K562 (cell line): Measurements from ENCODE around the gene CCND3. TPM values are rescaled to one million over a fixed set of nuclear protein-coding genes. Genes with fewer than 3 reads are reported as not detected.

ENCODE experiments used
- ATAC-seq: fragments of 200-7000 bp; cut with Tn5 transposase; 3 replicates; pipeline ENCODE4 v1.9.1; 2020; ENCODE audit warnings: moderate library complexity
- BruUV-seq: library from RNA; stranded (reverse); fragments of 400-500 nt; replicated peaks from 2 replicates; lab custom pipeline; 2021; lab: Mats Ljungman, UMichigan
- CTCF ChIA-PET: fragments of 300-600 bp; formaldehyde crosslinking; extraction: SDS; loops from one replicate; lab custom pipeline; 2021; ENCODE audit warnings: low intra/inter-chr PET ratio; lab: Yijun Ruan, JAX
- POLR2A ChIA-PET: fragments of 300-600, 350-650 bp; sonication (Branson Sonifier 250); formaldehyde crosslinking; extraction: SDS; loops from one replicate; lab custom pipeline; 2021; ENCODE audit warnings: antibody characterized with exemption, inconsistent platforms; lab: Yijun Ruan, JAX
- DNase-seq, 4 experiments: peaks; one replicate each; pipeline versions ENCODE4 v3.0.0 to v3.0.0-alpha.2; 2011 to 2018; ENCODE audit warnings: low spot score in 3 of 4, mixed read lengths in 3 of 4; ENCODE audit errors: extremely low read depth in 1 of 4
- FAIRE-seq: peaks from 2 replicates; lab custom pipeline; 2011; peaks lifted over from hg19 to GRCh38; lab: Jason Lieb, UNC
- H2AFZ ChIP-seq: 2 replicates; pipeline ENCODE4 v1.6.0; 2011; ENCODE audit warnings: low read depth, low read length, control low read depth, inconsistent platforms
- H3K27ac ChIP-seq: fragments of 200-600 bp; 3 replicates; pipeline ENCODE4 v1.8.0; 2011; ENCODE audit warnings: low read depth, mild to moderate bottlenecking, control low read depth, inconsistent platforms, low read length, moderate library complexity, mixed read lengths; ENCODE audit errors: extremely low read depth
- H3K27me3 ChIP-seq, 2 experiments: fragments of 300-600 bp in 1 of 2; 2 replicates in 1 of 2; 3 replicates in 1 of 2; pipeline versions ENCODE4 v1.6.0 to v1.8.0; 2011; ENCODE audit warnings: inconsistent platforms in 2 of 2, low read length in 2 of 2, mild to moderate bottlenecking in 1 of 2, mixed read lengths in 1 of 2, moderate library complexity in 1 of 2; ENCODE audit not compliant: control insufficient read depth in 2 of 2, insufficient read depth in 2 of 2
- H3K36me3 ChIP-seq: fragments of 300-600 bp; 3 replicates; pipeline ENCODE4 v1.8.0; 2011; ENCODE audit warnings: mild to moderate bottlenecking, low read length, inconsistent platforms; ENCODE audit not compliant: control insufficient read depth, insufficient read depth
- H3K4me1 ChIP-seq, 2 experiments: fragments of 200-600 bp in 1 of 2; replicated peaks in 1 of 2; 2 replicates in 1 of 2; 3 replicates in 1 of 2; pipeline versions ENCODE4 v1.5.1 to v1.8.0; 2011; ENCODE audit warnings: inconsistent platforms in 2 of 2, low read length in 2 of 2, mild to moderate bottlenecking in 1 of 2, mixed read lengths in 1 of 2, moderate library complexity in 1 of 2; ENCODE audit not compliant: control insufficient read depth in 2 of 2, insufficient read depth in 2 of 2
- H3K4me2 ChIP-seq: 2 replicates; pipeline ENCODE4 v1.6.1; 2011; ENCODE audit warnings: low read length, control low read depth, inconsistent platforms, mixed read lengths; ENCODE audit not compliant: insufficient read depth
- H3K4me3 ChIP-seq: fragments of 200-600 bp; sonication (generic), shearing (Covaris generic); 2 replicates; pipeline ENCODE4 v1.5.1; 2016; ENCODE audit warnings: control low read depth, inconsistent platforms
- H3K79me2 ChIP-seq: fragments of 200-600 bp; 3 replicates; pipeline ENCODE4 v1.8.0; 2011; ENCODE audit warnings: low read length, inconsistent platforms; ENCODE audit not compliant: control insufficient read depth, insufficient read depth
- H3K9ac ChIP-seq, 2 experiments: 2 replicates each; pipeline versions ENCODE4 v1.6.0 to v1.6.1; 2011; ENCODE audit warnings: low read depth in 2 of 2, low read length in 2 of 2, control low read depth in 1 of 2, inconsistent platforms in 1 of 2, mild to moderate bottlenecking in 1 of 2, mixed read lengths in 1 of 2; ENCODE audit not compliant: insufficient read depth in 1 of 2
- H3K9me1 ChIP-seq: one replicate; pipeline ENCODE4 v1.6.0; 2011; ENCODE audit warnings: inconsistent platforms, mild to moderate bottlenecking, low read length, moderate library complexity; ENCODE audit not compliant: control insufficient read depth, insufficient read depth
- H3K9me3 ChIP-seq: replicated peaks from 2 replicates; pipeline ENCODE4 v1.5.1; 2011; ENCODE audit warnings: low read depth, low read length, inconsistent platforms; ENCODE audit not compliant: control insufficient read depth, insufficient read depth
- H4K20me1 ChIP-seq: replicated peaks from 2 replicates; pipeline ENCODE4 v1.6.1; 2011; ENCODE audit warnings: low read length, inconsistent platforms, mixed read lengths; ENCODE audit not compliant: control insufficient read depth, insufficient read depth
- BRCA1 ChIP-seq, 2 experiments: fragments of 450-650 bp in 1 of 2; sonication (generic) in 1 of 2; formaldehyde crosslinking in 1 of 2; IDR thresholded peaks; 2 replicates each; pipeline versions ENCODE4 v1.5.0 to v1.6.1; 2017 to 2020; ENCODE audit warnings: mild to moderate bottlenecking in 1 of 2, missing genetic modification reagents in 1 of 2
- C11orf30 ChIP-seq: fragments of 450-650 bp; IDR thresholded peaks from 2 replicates; pipeline ENCODE4 v1.6.1; 2016; ENCODE audit warnings: low read depth, mild to moderate bottlenecking
- CHD4 ChIP-seq: fragments of 200-600 bp; sonication (generic); IDR thresholded peaks from 3 replicates; pipeline ENCODE4 v1.6.1; 2012; ENCODE audit warnings: low read depth, mild to moderate bottlenecking, mixed read lengths, low read length, inconsistent platforms; ENCODE audit not compliant: insufficient read depth, insufficient replicate concordance, poor library complexity, severe bottlenecking
- COPS2 ChIP-seq: fragments of 450-650 bp; conservative IDR thresholded peaks from 2 replicates; pipeline ENCODE4 v1.6.1; 2016; ENCODE audit warnings: mild to moderate bottlenecking, moderate library complexity
- ELF1 ChIP-seq: fragments of 200-800 bp; sonication (Bioruptor generic); IDR thresholded peaks from 2 replicates; pipeline ENCODE4 v1.6.1; 2016; ENCODE audit warnings: missing genetic modification characterization, missing compliant biosample characterization
- JUND ChIP-seq, 2 experiments: IDR thresholded peaks; 2 replicates in 1 of 2; 3 replicates in 1 of 2; pipeline ENCODE4 v1.6.1; 2011; ENCODE audit warnings: borderline replicate concordance in 2 of 2, low read depth in 2 of 2, low read length in 2 of 2, improper control_type of control experiment in 1 of 2, missing biosample characterization in 1 of 2, missing genetic modification characterization in 1 of 2, missing genetic modification reagents in 1 of 2
- KLF6 ChIP-seq: fragments of 250-450 bp; sonication (Bioruptor Pico); IDR thresholded peaks from 2 replicates; pipeline ENCODE4 v1.4.0; 2020; ENCODE audit warnings: mild to moderate bottlenecking, moderate library complexity, borderline replicate concordance
- NFRKB ChIP-seq: fragments of 450-650 bp; IDR thresholded peaks from 2 replicates; pipeline ENCODE4 v1.6.1; 2016; ENCODE audit warnings: low read depth
- NR2C2 ChIP-seq, 2 experiments: fragments of 200-800 bp in 1 of 2; sonication (Bioruptor generic) in 1 of 2; sonication (generic) in 1 of 2; formaldehyde crosslinking in 1 of 2; IDR thresholded peaks; 2 replicates each; pipeline versions ENCODE4 v1.6.1 to v1.8.0; 2016 to 2022; ENCODE audit warnings: mild to moderate bottlenecking in 1 of 2, missing compliant biosample characterization in 1 of 2, missing genetic modification characterization in 1 of 2, missing genetic modification reagents in 1 of 2
- PHB2 ChIP-seq: fragments of 450-650 bp; IDR thresholded peaks from 2 replicates; pipeline ENCODE4 v1.6.1; 2017; ENCODE audit warnings: low read depth
- PHTF2 ChIP-seq: fragments of 250-450 bp; sonication (Bioruptor Pico); IDR thresholded peaks from 2 replicates; pipeline ENCODE4 v1.5.0; 2021; ENCODE audit warnings: mild to moderate bottlenecking
- RBBP5 ChIP-seq: fragments of 200-600 bp; sonication (generic); IDR thresholded peaks from 2 replicates; pipeline ENCODE4 v1.6.1; 2012; ENCODE audit warnings: borderline replicate concordance, mild to moderate bottlenecking, low read length, control low read depth, inconsistent platforms; ENCODE audit not compliant: insufficient read depth, poor library complexity, severe bottlenecking
- RBM34 ChIP-seq: fragments of 200-400 bp; formaldehyde crosslinking; IDR thresholded peaks from 2 replicates; pipeline ENCODE4 v1.6.1; 2018; ENCODE audit warnings: low read length, borderline replicate concordance; ENCODE audit not compliant: insufficient read depth
- YY1 ChIP-seq, 3 experiments: IDR thresholded peaks; 2 replicates each; pipeline ENCODE4 v1.6.1; 2011; ENCODE audit warnings: low read length in 2 of 3, mild to moderate bottlenecking in 2 of 3, moderate library complexity in 2 of 3, borderline replicate concordance in 1 of 3, control low read depth in 1 of 3, low read depth in 1 of 3; ENCODE audit not compliant: insufficient read depth in 3 of 3, insufficient replicate concordance in 2 of 3, control insufficient read depth in 1 of 3, insufficient read length in 1 of 3; ENCODE audit errors: extremely low read depth in 1 of 3
- ZNF174 ChIP-seq: fragments of 250-450 bp; sonication (Bioruptor Pico); IDR thresholded peaks from 2 replicates; pipeline ENCODE4 v1.4.0; 2020; ENCODE audit warnings: mild to moderate bottlenecking
- ZNF282 ChIP-seq: sonication (generic); formaldehyde crosslinking; IDR thresholded peaks from 2 replicates; pipeline ENCODE4 v1.8.1; 2023; ENCODE audit warnings: missing genetic modification reagents
- ZNF589 ChIP-seq: fragments of 200-800 bp; sonication (Bioruptor generic); IDR thresholded peaks from 2 replicates; pipeline ENCODE4 v1.6.1; 2016; ENCODE audit warnings: low read depth, missing genetic modification characterization, missing compliant biosample characterization
- ZNF644 ChIP-seq: fragments of 200-800 bp; sonication (Bioruptor generic); IDR thresholded peaks from 2 replicates; pipeline ENCODE4 v1.6.1; 2016; ENCODE audit warnings: low read depth, missing genetic modification characterization, missing compliant biosample characterization
- WGBS: fragments of 100-300 bp; shearing (Covaris generic); methylation state at CpG from one replicate; pipeline ENCODE4 v1.1.6; 2016; ENCODE audit warnings: low coverage, mixed read lengths; ENCODE audit not compliant: insufficient coverage; ENCODE audit errors: missing lambda C conversion rate; 5-methylcytosine and 5-hydroxymethylcytosine counted together
- in situ Hi-C: fragments of 300-500 bp; cut with MboI; formaldehyde crosslinking; loops from 4 replicates; pipeline ENCODE4 v1.15.0; 2018; ENCODE audit warnings: inconsistent platforms, mixed read lengths
- intact Hi-C: fragments of 100-400 bp; cut with micrococcal nuclease; formaldehyde crosslinking; loops from 2 replicates; pipeline ENCODE4 v1.14.2; 2022
- polyA plus RNA-seq, 8 experiments: library from polyadenylated mRNA; depleted of rRNA in 4 of 8; stranded (reverse) in 5 of 8; unstranded in 3 of 8; fragments of >200 nt; fragmentation: Nextera tagmentation in 2 of 8; fragmentation: Illumina TruSeq in 1 of 8; extraction: Ambion mirVana in 2 of 8; extraction: Trizol in 1 of 8; gene quantifications; 2 replicates each; pipeline versions ENCODE4 v1.2.1 to v1.2.3, GENCODE V29; 2011 to 2014; ENCODE audit warnings: inconsistent platforms in 1 of 8, missing spikeins in 1 of 8
- total RNA-seq, 7 experiments: library from RNA; depleted of rRNA in 6 of 7; stranded (reverse); fragments of >200 nt in 6 of 7; fragmentation: Illumina TruSeq in 2 of 7; extraction: Trizol in 2 of 7; gene quantifications; 2 replicates each; pipeline versions ENCODE4 v1.2.1 to v1.2.3, GENCODE V29; 2011 to 2021; ENCODE audit warnings: low replicate concordance in 1 of 7

Gene CCND3
- total and polyA plus RNA-seq, 9 of the 15 experiments (the other 6 are each of a cell fraction or from before 2014, with no cell fraction given), result 21.5 to 204 (median 97.4) TPM

DNA sequence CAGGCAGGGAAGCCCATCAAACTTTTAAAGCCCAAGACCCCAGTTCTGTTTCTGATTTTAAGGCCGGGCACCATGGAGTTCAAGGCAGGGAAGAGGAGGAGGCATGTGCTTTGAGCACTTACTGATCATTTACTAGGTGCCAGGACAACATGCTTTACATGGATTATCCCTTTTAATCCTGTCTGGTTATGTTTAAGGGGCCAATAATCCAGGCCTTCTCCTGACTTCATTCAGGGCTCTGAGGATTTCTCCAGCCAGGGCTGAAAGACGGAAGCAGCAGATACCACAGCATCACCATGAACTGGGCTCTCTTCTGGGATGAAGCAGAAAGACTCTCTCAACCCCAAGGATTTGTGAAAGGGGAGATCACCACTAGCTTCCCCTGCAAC lies 4.1 kb downstream of the CCND3 start (continued):
- TF ChIP-seq JUND (IDR thresholded peaks at IDR 0.05; ENCODE audit: borderline replicate concordance, low read depth, low read length), result no peak
- no peak for TF ChIP-seq JUND (tag; IDR thresholded peaks at IDR 0.05; ENCODE audit: borderline replicate concordance, low read depth, low read length)
- 0 out of 2 replicates have a peak, but pooled peaks have one; percentile 38 for TF ChIP-seq NR2C2 (CRISPR knock-in tag; IDR thresholded peaks at IDR 0.05)
- no peak for TF ChIP-seq NR2C2 (tag; IDR thresholded peaks at IDR 0.05)

DNA sequence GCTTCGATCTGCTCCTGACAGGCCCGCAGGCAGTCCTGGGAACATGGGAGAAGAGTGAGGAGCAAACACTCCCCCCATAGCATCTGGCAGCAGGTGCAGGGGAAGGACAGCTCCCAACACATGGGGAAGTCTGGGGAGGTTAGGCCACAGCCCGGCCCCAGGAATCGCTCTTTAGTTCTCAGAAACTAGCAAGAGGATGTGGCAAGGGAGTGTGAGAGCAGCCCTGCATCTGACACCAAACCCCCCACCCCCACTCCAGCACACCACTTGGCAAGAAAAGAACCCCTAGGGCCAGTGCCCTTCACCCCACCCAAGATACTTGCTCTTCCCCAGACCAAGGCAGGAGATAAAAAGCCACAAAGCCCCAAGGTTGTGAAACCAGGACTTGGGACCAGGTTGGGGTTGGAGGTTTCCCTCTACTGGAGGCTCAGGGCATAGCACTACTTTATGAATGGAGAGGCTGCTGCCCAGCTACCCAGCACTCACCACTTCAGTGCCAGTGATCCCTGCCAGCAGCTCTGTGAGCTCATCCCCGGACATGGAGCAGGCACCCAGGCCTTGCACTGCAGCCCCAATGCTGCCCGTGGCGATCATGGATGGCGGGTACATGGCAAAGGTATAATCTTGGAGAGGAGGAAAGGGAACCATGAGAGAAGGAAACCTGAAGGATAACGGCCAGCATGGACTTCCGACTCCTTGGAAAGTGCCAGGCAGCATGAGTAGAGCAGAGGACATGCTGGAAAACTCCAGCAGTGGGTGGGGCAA lies 5.4 kb downstream of the CCND3 start:
- 14% methylated on average over 10 of the region's 10 CpGs for WGBS
- TF ChIP-seq C11orf30 (no peak), ZNF644 (tag) (peak; percentile 70; the same call in 1 of the 2 replicates), KLF6 (CRISPR knock-in tag) (no peak), ZNF282 (CRISPR knock-in tag) (no peak), COPS2 (no peak), RBBP5 (no peak), RBM34 (no peak), ZNF589 (CRISPR knock-in tag) (peak; percentile 79; the same call in 1 of the 2 replicates), PHTF2 (CRISPR knock-in tag) (no peak), PHB2 (no peak), ELF1 (tag) (no peak), BRCA1 (IDR thresholded peaks at IDR 0.05) (no peak), BRCA1 (CRISPR knock-in tag; IDR thresholded peaks at IDR 0.05) (no peak), NFRKB (no peak), YY1 (IDR thresholded peaks at IDR 0.05; ENCODE audit: borderline replicate concordance in 1 of 3, control insufficient read depth in 1 of 3, extremely low read depth in 1 of 3, insufficient read depth in 3 of 3, insufficient read length in 1 of 3, insufficient replicate concordance in 2 of 3, low read depth in 1 of 3, low read length in 2 of 3) (no peak), ZNF174 (no peak; the same call in 1 of the 2 replicates), CHD4 (no peak)

More for the DNA sequence above, 5.4 kb downstream of the CCND3 start:
- intact Hi-C loops (loop anchor here (1.0 to 10.0 kb wide), 8 partner anchors 15 to 281 kb away; partner anchors contain the start of genes BYSL, GUCA1B, MED20 and MRPS10), in situ Hi-C loops (loop anchor here (5.0 kb wide), 1 partner anchor 106 kb away; no protein-coding TSS in a partner anchor)
- Histone ChIP-seq H4K20me1 (peaks cover 18% of the 10 kb centered on the region), H3K4me1 (peaks cover 54 to 58% of the 10 kb centered on the region in 2 experiments), H3K36me3 (peaks cover 87% of the 10 kb centered on the region), H3K27ac (peak overlapping the region; percentile 50), H3K4me2 (peak overlapping the region; percentile 42), H3K9me3 (no peaks in the 10 kb centered on the region), H3K27me3 (no peaks in the 10 kb centered on the region), H3K9me1 (no peaks in the 10 kb centered on the region), H3K4me3 (no peak overlapping the region), H3K79me2 (peaks cover 71% of the 10 kb centered on the region), H2AFZ (no peak overlapping the region), H3K9ac (peak overlapping the region; percentile 40 to 74)
- ATAC-seq (peak; percentile 65), FAIRE-seq (peak; percentile 94), DNase-seq (peak; percentile 65 to 95 (median 78))
- ChIA-PET CTCF (interaction anchor here (0.8 to 3.2 kb wide), 4 partner anchors 90 to 135 kb away, joined by 3 to 33 read pairs (median 4); no protein-coding TSS in a partner anchor), POLR2A (interaction anchor here (0.6 to 13.7 kb wide), 13 partner anchors 10 to 169 kb away, joined by 3 to 166 read pairs (median 4); partner anchors contain the start of genes BYSL, MED20, PRICKLE4 and USP49)
- no TSS peak for BruUV-seq
